NB4 (cell line): ENCODE results near the gene CELSR1.

Source experiments
- DNase-seq: peaks from one replicate; pipeline ENCODE4 v3.0.0; 2010; ENCODE audit warnings: low read depth
- H3K4me3 ChIP-seq: one replicate; pipeline ENCODE4 v1.5.1; 2011; ENCODE audit warnings: mild to moderate bottlenecking, low read depth, low read length, moderate library complexity
- MYC ChIP-seq: IDR thresholded peaks from 2 replicates; pipeline ENCODE4 v1.6.1; 2011; ENCODE audit warnings: low read depth, low read length
- POLR2A ChIP-seq: IDR thresholded peaks from 2 replicates; pipeline ENCODE4 v1.6.1; 2011; ENCODE audit warnings: mild to moderate bottlenecking; ENCODE audit not compliant: insufficient read length; ENCODE audit errors: extremely low read depth
- TF ChIP-seq, protein P1 (sequence below): IDR thresholded peaks from one replicate; pipeline ENCODE4 v1.5.1; 2012; ENCODE audit warnings: low read depth, low read length
- TF ChIP-seq, protein P2 (sequence below): IDR thresholded peaks from 2 replicates; pipeline ENCODE4 v1.6.1; 2011; ENCODE audit warnings: low read depth, low read length

The CELSR1 gene

DNA sequence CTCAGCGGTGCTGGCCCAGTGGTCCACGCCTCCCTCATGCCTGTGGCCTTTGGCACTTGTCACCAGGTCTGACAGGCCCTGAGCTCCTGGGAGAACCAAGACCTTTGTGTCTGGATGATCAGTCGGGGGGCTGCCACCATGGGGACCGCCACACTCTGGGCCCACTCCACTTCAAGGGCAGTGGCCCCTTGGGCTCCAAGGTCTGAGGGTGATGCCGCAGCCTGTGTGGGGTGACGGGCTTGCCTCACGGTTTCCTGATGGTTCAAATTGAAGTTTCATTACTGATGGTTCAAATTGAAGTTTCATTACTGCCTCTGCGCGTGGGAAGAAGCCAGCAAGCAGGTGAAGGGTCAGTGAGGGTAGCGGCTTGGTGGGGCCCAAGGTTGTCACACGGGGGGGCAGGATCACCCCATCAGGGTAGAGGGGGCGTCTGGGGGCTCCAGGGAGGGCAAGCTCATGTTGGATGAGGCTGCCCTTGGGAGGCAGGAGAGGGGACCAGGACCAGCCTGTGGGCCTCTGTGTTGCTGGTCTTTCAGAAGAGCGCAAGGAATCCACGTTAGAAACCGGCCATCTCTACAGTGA lies 174.4 kb downstream of the CELSR1 start:
- no peak for DNase-seq
- TF ChIP-seq, protein P1, sequence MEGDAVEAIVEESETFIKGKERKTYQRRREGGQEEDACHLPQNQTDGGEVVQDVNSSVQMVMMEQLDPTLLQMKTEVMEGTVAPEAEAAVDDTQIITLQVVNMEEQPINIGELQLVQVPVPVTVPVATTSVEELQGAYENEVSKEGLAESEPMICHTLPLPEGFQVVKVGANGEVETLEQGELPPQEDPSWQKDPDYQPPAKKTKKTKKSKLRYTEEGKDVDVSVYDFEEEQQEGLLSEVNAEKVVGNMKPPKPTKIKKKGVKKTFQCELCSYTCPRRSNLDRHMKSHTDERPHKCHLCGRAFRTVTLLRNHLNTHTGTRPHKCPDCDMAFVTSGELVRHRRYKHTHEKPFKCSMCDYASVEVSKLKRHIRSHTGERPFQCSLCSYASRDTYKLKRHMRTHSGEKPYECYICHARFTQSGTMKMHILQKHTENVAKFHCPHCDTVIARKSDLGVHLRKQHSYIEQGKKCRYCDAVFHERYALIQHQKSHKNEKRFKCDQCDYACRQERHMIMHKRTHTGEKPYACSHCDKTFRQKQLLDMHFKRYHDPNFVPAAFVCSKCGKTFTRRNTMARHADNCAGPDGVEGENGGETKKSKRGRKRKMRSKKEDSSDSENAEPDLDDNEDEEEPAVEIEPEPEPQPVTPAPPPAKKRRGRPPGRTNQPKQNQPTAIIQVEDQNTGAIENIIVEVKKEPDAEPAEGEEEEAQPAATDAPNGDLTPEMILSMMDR, result no peak
- TF ChIP-seq POLR2A (no peak), MYC (no peak)
- TF ChIP-seq, protein P2, sequence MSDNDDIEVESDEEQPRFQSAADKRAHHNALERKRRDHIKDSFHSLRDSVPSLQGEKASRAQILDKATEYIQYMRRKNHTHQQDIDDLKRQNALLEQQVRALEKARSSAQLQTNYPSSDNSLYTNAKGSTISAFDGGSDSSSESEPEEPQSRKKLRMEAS, result no peak
- no peak overlapping the region for H3K4me3 ChIP-seq

DNA sequence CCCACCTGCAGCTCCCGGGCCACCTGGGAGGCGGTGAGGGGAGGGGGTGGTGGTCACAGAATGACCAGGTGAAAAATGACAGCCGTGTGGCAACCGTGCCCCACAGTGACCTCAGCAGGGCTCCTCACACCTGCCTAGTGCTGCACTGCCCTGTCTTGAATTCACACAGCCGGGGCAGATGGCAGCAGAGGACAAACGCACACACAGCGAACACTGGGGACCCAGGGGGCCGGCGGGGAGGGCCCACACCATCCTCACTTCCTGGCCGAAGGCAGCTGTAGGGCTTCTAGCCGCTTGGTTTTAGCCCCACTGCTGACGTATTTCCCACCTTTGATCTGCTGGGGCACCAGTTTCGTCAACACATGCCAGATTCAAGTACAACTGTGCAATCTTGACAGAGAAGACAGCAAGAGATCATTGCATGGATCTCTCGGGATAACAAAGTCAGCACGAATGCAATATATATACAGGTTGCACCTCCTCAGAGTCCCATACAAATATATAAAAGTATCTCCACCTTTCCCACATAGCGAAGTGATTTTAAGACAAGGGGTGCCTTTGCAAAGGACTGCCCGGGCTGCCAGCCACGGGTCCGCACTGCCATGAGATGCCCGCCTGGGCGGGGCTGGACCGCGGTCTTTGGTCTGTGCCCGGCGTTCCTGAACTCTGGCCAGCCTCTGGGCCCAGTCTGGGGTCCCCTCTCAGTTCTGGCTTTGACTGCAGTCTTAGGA lies 175.1 kb downstream of the CELSR1 start:
- DNase-seq, result no peak
- TF ChIP-seq POLR2A (no peak), MYC (no peak)
- TF ChIP-seq, protein P1, result no peak
- TF ChIP-seq, protein P2, result no peak
- no peak overlapping the region for H3K4me3 ChIP-seq

DNA sequence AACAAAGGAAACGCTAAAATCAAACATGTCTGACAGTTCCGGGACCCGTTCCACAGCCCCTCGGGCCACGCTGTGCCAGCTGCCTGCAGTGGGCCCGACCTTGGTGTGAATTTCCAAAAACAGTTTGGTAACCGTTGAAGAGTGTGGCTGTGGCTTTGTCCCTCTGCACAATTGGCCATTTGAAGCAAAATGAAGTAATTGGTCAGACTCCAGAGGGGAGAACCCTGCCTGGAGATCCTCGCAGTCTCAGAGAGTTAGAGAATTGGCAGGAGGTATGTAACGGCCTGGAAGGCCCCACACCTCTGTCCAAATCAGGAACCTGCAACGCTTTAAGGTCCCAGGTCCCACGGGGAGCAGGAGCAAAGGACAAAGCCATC lies 175.6 kb downstream of the CELSR1 start:
- TF ChIP-seq, protein P1, result no peak
- TF ChIP-seq, protein P2, result no peak
- TF ChIP-seq POLR2A (no peak), MYC (no peak)
- DNase-seq, result no peak

DNA sequence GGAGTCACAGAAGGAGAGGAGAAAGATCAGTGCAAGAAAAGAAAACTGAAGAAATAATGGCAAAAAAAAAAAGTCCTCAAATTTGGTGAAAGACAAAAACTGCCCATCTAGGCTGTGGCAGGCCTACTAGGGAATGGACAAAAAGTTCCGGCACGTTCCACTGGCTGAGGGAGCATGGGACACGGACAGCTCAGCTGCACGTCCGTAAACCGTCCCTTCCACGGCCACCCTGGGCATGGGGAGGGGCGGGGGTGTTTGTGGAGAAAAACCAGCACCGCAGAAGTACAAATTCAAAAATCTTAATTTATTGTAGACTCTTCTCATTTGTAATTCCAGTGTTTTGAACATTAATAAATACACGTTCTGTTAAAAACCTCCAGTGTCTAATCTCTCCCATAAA lies 176.5 kb downstream of the CELSR1 start:
- TF ChIP-seq, protein P2, result no peak
- TF ChIP-seq MYC, result no peak
- TF ChIP-seq, protein P1, result no peak
- TF ChIP-seq POLR2A, result no peak
- DNase-seq, result no peak
- no peak overlapping the region for H3K4me3 ChIP-seq

More for the DNA sequence above, 175.6 kb downstream of the CELSR1 start:
- no peak overlapping the region for H3K4me3 ChIP-seq

DNA sequence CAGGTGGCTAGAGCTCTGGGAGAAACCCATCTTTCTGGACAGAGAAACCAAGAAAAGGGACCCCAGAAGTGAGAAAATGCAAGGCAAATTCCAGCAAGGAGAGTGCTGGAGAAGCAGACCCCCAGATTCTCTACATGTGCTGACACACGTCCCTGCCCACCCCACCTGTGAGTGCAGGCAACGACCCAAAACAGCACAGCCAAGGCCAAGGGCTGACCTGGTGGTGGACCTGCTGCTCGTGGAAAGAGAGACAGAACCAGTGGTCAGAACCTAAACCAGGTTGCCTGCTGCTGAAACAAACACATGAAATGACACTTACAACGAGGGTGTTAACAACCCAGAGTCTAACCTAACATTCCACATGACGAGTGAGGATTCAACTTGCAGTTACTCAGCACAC lies 177.3 kb downstream of the CELSR1 start:
- no peak for DNase-seq
- H3K4me3 ChIP-seq, result no peak overlapping the region
- TF ChIP-seq, protein P1, result no peak
- TF ChIP-seq, protein P2, result no peak
- no peak for TF ChIP-seq POLR2A
- TF ChIP-seq MYC, result no peak
